CD1c-positive myeloid dendritic cell (primary cell): ENCODE results near the gene SLC6A6.
A peak's percentile ranks its signal among the peaks of the same experiment; 100 is the strongest.
"Not testable (repeated sequence)": the region's sequence is repeated elsewhere in the genome, so short reads cannot be mapped to it uniquely, and the experiment has no call there.

Source experiments
- DNase-seq: peaks from one replicate; pipeline ENCODE4 v3.0.0-alpha.2; 2016; ENCODE audit errors: extremely low spot score

SLC6A6 gene

GRCh38 chr3:14398797-14399106, 3.7 kb upstream of the SLC6A6 start:
- no peak for DNase-seq

GRCh38 chr3:14401692-14402303, 608 bp upstream of the SLC6A6 start:
- no peak for DNase-seq

- DNase-seq = peak; percentile 85
Observed at GRCh38 chr3:14403619-14404155, 1.3 kb downstream of the SLC6A6 start.

DNA sequence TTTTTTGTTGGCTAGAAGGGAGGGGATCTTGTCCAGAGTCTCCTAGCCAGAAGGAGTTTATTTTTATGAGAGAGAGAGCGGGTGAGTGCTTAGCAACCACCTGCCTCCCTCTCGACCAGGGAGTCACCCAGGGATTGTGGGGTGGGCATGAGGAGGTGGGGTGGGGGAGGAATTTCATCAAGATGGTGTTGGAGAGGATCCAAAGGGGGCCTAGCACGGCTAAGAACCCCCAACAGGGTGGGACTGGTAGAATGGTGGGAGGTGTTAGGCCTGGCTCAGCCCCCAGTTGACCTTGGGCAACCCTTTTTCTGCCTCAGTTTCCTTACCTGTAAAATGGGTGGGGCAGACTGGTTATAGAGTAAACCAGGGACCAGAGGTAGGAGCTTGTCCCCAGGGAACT, 1.8 kb downstream of the SLC6A6 start:
- no peak for DNase-seq

DNA sequence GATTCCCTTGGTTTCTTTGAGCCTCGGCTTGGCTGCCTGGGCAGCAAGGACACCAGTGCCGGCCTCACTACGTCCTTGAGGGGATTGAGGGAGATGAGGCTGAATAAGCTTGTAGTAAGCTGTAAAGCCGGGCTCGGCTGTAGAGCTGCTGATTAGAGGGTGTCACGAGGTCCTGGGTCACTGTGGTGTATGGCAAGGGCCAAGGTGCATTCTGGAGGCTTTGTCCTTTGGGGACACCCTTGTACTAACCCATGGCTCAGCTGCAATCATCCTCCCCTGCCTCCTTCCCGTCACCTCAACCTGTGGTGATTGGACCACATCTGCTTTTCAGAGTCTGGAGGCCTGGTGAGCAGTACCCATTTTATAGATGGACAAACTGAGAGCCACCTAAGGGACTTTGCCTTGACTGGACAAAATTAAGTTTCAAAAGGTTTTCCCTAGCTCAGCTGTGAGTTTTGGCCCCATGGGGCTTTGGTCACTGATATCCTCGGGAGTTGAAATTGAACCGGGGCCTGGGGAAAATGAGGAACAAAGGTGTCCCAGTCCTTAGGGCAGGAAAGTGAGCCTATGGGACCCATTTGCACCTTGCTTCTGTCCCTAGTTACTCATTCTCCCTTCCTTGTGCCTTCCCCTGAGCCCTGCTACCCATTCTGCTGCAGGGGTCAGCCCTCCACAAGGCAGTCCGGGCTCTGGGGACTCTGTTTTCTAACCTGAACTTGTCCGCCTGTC, 2.4 kb downstream of the SLC6A6 start:
- DNase-seq = no peak

DNA sequence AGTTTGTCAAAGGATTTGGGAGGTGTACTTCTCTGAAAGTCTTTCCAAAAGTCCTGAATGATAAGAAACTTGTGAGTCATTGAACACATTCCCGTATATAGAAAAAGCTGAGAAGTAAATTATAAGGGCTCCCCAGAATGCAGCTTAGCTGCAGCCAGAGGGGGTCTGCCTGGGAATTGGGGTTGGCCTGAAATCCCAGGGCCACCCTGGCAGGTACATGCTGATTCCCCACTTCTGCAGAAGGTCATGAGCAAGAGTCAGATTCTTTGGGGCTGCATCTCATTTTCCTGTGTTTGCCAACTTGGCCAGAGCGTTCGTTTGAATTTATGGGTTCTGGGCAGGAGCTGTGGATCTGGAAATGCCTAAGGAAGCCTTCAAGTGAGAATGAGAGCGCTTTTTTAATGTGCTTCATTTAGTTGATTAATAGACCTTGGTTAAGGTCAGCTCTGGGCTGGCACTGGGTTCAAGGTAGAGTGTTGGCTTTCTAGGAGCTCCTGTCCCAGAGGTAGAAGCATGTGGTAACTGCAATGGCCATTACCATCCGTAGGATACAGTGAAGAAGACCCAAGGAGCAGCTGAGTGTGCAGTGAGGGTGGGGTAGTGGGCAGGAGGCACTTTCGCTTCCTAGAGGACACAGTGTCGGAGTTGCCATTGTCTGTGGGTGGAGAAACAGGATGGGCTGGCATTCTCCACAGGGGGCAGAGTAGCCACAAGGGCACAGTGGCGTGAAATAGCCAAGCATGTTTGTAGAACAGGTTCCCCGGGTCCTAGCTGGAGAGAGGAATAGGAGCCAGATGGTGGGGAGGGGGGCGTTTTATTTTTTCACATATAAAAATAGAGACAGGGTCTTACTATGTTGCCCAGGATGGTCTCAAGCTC, 3.2 kb downstream of the SLC6A6 start:
- DNase-seq = peak; percentile 82

- no peak for DNase-seq
Observed at GRCh38 chr3:14406336-14406735, 3.9 kb downstream of the SLC6A6 start.

DNA sequence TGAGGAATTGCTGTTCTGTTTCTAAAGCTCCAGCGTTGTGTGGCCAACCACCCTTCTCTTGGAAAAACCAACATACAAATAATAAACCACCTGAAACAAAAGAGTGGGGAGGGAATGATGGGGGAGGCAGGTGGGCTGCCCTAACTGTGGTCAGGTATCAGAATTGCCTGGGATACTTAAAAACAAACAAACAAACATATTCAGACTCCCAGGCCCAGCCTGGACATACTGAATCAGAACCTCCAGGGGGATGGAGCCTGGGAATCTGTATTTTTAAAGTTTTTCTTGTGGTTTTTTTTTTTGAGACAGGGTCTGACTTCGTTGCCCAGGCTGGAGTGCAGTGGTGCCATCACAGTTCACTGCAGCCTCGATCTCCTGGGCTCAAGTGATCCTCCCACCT, 4.4 kb downstream of the SLC6A6 start:
- DNase-seq = no peak

GRCh38 chr3:14407203-14407602, 4.8 kb downstream of the SLC6A6 start:
- DNase-seq = no peak

DNA sequence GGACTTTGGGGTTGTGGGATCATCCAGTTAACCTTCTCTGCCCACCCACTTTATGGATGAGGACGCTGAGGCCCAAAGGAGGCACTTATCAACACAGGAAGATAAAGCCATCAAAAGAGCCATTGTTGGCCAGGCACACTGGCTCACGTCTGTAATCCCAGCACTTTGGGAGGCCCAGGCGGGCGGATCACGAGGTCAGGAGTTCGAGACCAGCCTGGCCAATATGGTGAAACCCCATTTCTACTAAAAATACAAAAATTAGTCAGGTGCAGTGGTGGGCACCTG, 7.3 kb downstream of the SLC6A6 start:
- DNase-seq = not testable (repeated sequence)

- DNase-seq = peak; percentile 70
Observed at GRCh38 chr3:14410106-14410502, 7.7 kb downstream of the SLC6A6 start.

- DNase-seq = peak; percentile 92
Observed at GRCh38 chr3:14410503-14411165, 8.2 kb downstream of the SLC6A6 start.

DNA sequence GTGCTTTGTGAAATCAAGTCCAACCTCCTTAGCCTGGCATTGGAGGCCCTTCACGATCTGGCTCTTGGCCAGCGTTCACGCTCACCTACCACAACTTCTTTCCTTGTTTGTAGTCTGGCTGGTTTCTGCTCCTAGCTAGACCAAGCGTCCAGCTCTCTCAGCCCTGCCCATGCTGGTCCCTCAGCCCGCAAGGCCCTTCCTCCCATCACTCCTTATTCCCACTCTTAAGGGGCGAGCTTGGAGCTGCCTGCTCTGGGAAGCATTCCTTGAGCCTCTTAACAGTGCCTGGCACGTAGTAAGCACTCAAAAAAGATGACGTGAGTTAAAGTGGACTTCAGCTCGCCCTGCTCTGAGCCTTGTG, 8.7 kb downstream of the SLC6A6 start:
- no peak for DNase-seq

- DNase-seq = no peak
Observed at GRCh38 chr3:14411988-14412387, 9.6 kb downstream of the SLC6A6 start.

GRCh38 chr3:14412831-14413380, 10.5 kb downstream of the SLC6A6 start:
- DNase-seq = no peak

- DNase-seq = no peak
Observed at GRCh38 chr3:14413381-14414071, 11.1 kb downstream of the SLC6A6 start.

GRCh38 chr3:14414846-14415464, 12.5 kb downstream of the SLC6A6 start:
- no peak for DNase-seq

GRCh38 chr3:14415501-14415900, 13.1 kb downstream of the SLC6A6 start:
- DNase-seq = no peak

GRCh38 chr3:14416453-14416852, 14.0 kb downstream of the SLC6A6 start:
- no peak for DNase-seq

DNA sequence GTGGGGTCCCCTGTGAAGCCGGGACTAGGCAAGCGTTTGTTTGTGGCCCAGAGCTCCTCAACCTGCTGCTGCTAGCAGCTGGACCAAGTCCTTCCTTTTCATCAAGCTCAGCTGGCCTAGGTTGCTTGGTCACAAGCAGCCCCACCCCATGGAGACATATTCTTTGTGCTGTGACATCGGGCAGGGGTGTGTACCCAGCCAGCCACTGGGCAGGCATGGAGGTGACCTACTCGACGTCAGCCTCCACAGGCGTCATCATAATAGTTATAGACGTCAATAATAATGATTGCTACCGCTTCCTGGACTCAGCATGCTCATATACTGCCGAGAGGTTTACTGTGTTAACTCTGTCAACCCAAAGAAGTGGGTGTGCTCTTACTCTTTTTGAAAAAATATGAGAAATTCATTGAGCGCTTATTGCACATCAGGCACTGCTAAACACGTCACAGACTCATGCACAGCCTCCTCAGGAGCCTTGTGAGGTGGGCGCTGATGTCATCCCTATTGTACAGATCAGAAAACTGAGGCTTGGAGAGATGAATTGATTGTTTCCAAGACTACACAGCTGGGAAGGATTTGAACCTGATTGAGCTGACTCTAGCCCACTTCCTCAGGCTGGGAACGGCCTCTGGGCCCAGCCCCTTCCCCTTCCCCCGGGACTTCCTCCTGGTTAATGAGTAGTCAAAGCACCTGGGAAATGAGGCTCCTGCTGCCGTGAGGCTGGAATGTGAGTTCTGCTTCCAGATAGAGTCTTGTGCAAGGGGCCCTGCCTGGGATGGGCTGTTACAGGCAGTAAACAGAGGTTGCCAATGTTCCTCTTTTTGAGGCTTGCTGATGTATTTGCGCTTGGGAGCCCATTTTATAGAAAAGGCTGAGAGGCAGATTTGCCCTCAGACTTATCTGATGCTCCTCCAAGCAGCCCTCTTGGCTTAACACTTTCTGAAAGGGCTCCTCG, 16.2 kb downstream of the SLC6A6 start:
- DNase-seq = peak; percentile 89
